Ishikawa (cell line): ENCODE results near the gene UBXN10.

Source experiments
- CEBPB ChIP-seq: IDR thresholded peaks from 2 replicates; pipeline ENCODE4 v1.6.1; 2012
- MAX ChIP-seq: IDR thresholded peaks from 2 replicates; pipeline ENCODE4 v1.6.1; 2012
- NFIC ChIP-seq: IDR thresholded peaks from 2 replicates; pipeline ENCODE4 v1.6.1; 2012
- RAD21 ChIP-seq: IDR thresholded peaks from 2 replicates; pipeline ENCODE4 v1.6.1; 2012; ENCODE audit warnings: low read depth
- REST ChIP-seq: IDR thresholded peaks from 2 replicates; pipeline ENCODE4 v1.6.1; 2012; ENCODE audit warnings: low read depth, mild to moderate bottlenecking

GRCh38 chr1:20212685-20213331 is 26.9 kb downstream of the UBXN10 start:
- peak; percentile 72 for TF ChIP-seq NFIC
- no peak; the same call in 1 of the 2 replicates for TF ChIP-seq CEBPB
- peak; percentile 82 for TF ChIP-seq RAD21
- TF ChIP-seq REST = no peak
- TF ChIP-seq MAX = no peak
